Chondrocyte (in vitro differentiated cells): ENCODE measurements around the gene LGALS7B. TPM values are rescaled to one million over a fixed set of nuclear protein-coding genes. Genes with fewer than 3 reads are reported as not detected.
"Not testable (repeated sequence)": the region's sequence is repeated elsewhere in the genome, so short reads cannot be mapped to it uniquely, and the experiment has no call there.

ENCODE experiments used
- DNase-seq: peaks from one replicate; pipeline ENCODE4 v3.0.0; 2021; ENCODE audit warnings: mixed read lengths, low spot score
- H3K27ac Mint-ChIP-seq: one replicate; pipeline ENCODE4 v1.8.0; 2021; ENCODE audit warnings: mild to moderate bottlenecking, moderate library complexity, mixed read lengths; ENCODE audit not compliant: unreplicated experiment
- H3K27me3 Mint-ChIP-seq: 2 replicates; pipeline ENCODE4 v1.8.0; 2021; ENCODE audit warnings: low read depth, mixed read lengths
- H3K36me3 Mint-ChIP-seq: 2 replicates; pipeline ENCODE4 v1.8.0; 2021; ENCODE audit warnings: low read depth, mixed read lengths
- H3K4me1 Mint-ChIP-seq: 2 replicates; pipeline ENCODE4 v1.8.0; 2021; ENCODE audit warnings: low read depth, mild to moderate bottlenecking, mixed read lengths
- H3K4me3 Mint-ChIP-seq: one replicate; pipeline ENCODE4 v1.8.0; 2021; ENCODE audit warnings: mild to moderate bottlenecking, moderate library complexity, mixed read lengths; ENCODE audit not compliant: unreplicated experiment
- H3K9me3 Mint-ChIP-seq: 2 replicates; pipeline ENCODE4 v1.8.0; 2021; ENCODE audit warnings: low read depth, mixed read lengths
- total RNA-seq: library from RNA; stranded (reverse); gene quantifications from 3 replicates; pipeline ENCODE4 v1.2.1, GENCODE V29; 2021
- TF ChIP-seq, protein P1 (sequence below): fragments of 200-600 bp; sonication (generic); IDR thresholded peaks from 2 replicates; pipeline ENCODE4 v1.5.0; 2021; ENCODE audit warnings: antibody characterized with exemption, mild to moderate bottlenecking, moderate library complexity

LGALS7B gene
- total RNA-seq, 1 donor from 2014 or later, result not detected

GRCh38 chr19:38812841-38813320, 23.9 kb downstream of the LGALS7B start, which contains the start of gene LGALS4:
Gene LGALS4 (minus strand): TSS chr19:38812945. CDS start chr19:38812886, 59 bp downstream.
- H3K4me3 Mint-ChIP-seq, result no peak within 1 kb of the TSS
- H3K27ac Mint-ChIP-seq, result no peak within 1 kb of the TSS
- H3K27me3 Mint-ChIP-seq, result no peaks in the 10 kb centered on the region
- peak; percentile 87 for DNase-seq
- peaks cover 17% of the 10 kb centered on the region for H3K36me3 Mint-ChIP-seq
- no peaks in the 10 kb centered on the region for H3K4me1 Mint-ChIP-seq
- TF ChIP-seq, protein P1, sequence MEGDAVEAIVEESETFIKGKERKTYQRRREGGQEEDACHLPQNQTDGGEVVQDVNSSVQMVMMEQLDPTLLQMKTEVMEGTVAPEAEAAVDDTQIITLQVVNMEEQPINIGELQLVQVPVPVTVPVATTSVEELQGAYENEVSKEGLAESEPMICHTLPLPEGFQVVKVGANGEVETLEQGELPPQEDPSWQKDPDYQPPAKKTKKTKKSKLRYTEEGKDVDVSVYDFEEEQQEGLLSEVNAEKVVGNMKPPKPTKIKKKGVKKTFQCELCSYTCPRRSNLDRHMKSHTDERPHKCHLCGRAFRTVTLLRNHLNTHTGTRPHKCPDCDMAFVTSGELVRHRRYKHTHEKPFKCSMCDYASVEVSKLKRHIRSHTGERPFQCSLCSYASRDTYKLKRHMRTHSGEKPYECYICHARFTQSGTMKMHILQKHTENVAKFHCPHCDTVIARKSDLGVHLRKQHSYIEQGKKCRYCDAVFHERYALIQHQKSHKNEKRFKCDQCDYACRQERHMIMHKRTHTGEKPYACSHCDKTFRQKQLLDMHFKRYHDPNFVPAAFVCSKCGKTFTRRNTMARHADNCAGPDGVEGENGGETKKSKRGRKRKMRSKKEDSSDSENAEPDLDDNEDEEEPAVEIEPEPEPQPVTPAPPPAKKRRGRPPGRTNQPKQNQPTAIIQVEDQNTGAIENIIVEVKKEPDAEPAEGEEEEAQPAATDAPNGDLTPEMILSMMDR, result no peak
- no peaks in the 10 kb centered on the region for H3K9me3 Mint-ChIP-seq

GRCh38 chr19:38813323-38813722, 24.3 kb downstream of the LGALS7B start:
- H3K4me1 Mint-ChIP-seq, result no peaks in the 10 kb centered on the region
- no peak overlapping the region for H3K4me3 Mint-ChIP-seq
- no peaks in the 10 kb centered on the region for H3K9me3 Mint-ChIP-seq
- H3K36me3 Mint-ChIP-seq, result peaks cover 19% of the 10 kb centered on the region
- TF ChIP-seq, protein P1, result no peak
- H3K27ac Mint-ChIP-seq, result no peak overlapping the region
- DNase-seq, result no peak
- no peaks in the 10 kb centered on the region for H3K27me3 Mint-ChIP-seq

- peaks cover 19% of the 10 kb centered on the region for H3K36me3 Mint-ChIP-seq
- DNase-seq, H3K27me3 Mint-ChIP-seq, H3K4me1 Mint-ChIP-seq, H3K4me3 Mint-ChIP-seq, H3K9me3 Mint-ChIP-seq, H3K27ac Mint-ChIP-seq: not testable (repeated sequence)
Measured at GRCh38 chr19:38813932-38814331, 24.9 kb downstream of the LGALS7B start.

- Mint-ChIP-seq H3K4me3 (no peak overlapping the region), H3K4me1 (no peaks in the 10 kb centered on the region)
- TF ChIP-seq, protein P1, result no peak
Measured at GRCh38 chr19:38815059-38816001, 26.3 kb downstream of the LGALS7B start.

DNA sequence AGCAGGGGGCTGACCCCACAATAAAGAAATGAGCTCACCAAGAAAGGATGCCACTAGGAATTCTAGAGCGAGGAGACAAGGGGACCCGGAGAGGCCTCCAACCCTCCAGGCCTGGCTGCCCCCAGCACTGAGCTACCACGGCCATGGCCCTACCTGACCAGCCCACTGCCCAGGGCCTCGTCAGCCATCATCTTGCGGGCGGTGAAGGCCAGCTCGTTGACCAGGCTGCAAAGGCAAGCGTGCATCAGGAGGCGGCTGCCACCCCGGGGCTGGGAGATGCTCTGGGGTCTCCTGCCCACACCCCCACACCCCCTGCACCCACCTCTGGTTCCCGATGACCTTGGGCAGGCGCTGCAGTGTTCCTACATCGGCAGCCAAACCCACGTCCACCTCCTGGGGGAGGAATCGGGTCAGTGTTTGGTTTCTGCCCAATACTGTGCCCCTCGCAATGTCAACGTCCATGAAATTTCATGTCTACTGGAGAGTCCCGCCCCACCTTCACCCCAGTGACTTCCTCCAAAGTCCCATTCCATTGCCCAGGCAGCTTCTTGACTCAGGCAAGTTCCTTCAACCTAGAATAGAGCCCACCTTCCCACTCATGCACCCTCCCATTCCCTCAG, 27.2 kb downstream of the LGALS7B start:
- Mint-ChIP-seq H3K27ac (no peak overlapping the region), H3K36me3 (peaks cover 20% of the 10 kb centered on the region), H3K27me3 (no peaks in the 10 kb centered on the region), H3K4me3 (no peak overlapping the region), H3K4me1 (no peaks in the 10 kb centered on the region), H3K9me3 (no peaks in the 10 kb centered on the region)
- TF ChIP-seq, protein P1, result no peak
- no peak for DNase-seq

More at GRCh38 chr19:38815059-38816001, 26.3 kb downstream of the LGALS7B start:
- H3K27me3 Mint-ChIP-seq, result no peaks in the 10 kb centered on the region
- H3K36me3 Mint-ChIP-seq, result peaks cover 19% of the 10 kb centered on the region
- H3K9me3 Mint-ChIP-seq, result no peaks in the 10 kb centered on the region
- H3K27ac Mint-ChIP-seq, result no peak overlapping the region
- DNase-seq, result no peak
